Measurements from ENCODE around the gene SGO1. TPM values are rescaled to one million over a fixed set of nuclear protein-coding genes. Genes with fewer than 3 reads are reported as not detected.

The SGO1 gene
- total RNA-seq (2022; extraction: Qiagen RNA extraction): 12.3 to 17.3 TPM (median 14.3 TPM) in 5 replicates

GRCh38 chr3:20185679-20186599 lies at the start of gene SGO1:
Gene SGO1, minus strand, starts transcription at chr3:20186206. Its CDS starts 2,179 bp downstream, at chr3:20184027.

Other genes with a start within 250 kb of the SGO1 start
- 38.3 to 70.4 TPM (median 50.1 TPM) in 5 replicates for gene RAB5A, start 239.1 kb downstream of the SGO1 start, total RNA-seq (2022; extraction: Qiagen RNA extraction)
- not detected in 5 replicates for gene PP2D1, start 173.9 kb downstream of the SGO1 start, total RNA-seq (2022; extraction: Qiagen RNA extraction)
- 5.4 to 9.0 TPM (median 5.7 TPM) in 5 replicates for gene KAT2B, start 145.8 kb downstream of the SGO1 start, total RNA-seq (2022; extraction: Qiagen RNA extraction)

Data from A549 treated with Mapracorat at 1 μM for 4 hours (cell line).